ENCODE results near the gene SLIT3. TPM values are rescaled to one million over a fixed set of nuclear protein-coding genes. Genes with fewer than 3 reads are reported as not detected.

SLIT3 gene
- polyA plus RNA-seq, 1 donor: 18.3 TPM

GRCh38 chr5:169270827-169271226 lies 30.1 kb downstream of the SLIT3 start:
- no peaks in the 10 kb centered on the region for H3K36me3 ChIP-seq (ENCODE audit: control insufficient read depth, insufficient read depth, low read length)
- no peaks in the 10 kb centered on the region for H3K4me1 ChIP-seq (ENCODE audit: control insufficient read depth, insufficient read depth, low read length)
- H3K9me3 ChIP-seq (ENCODE audit: control insufficient read depth, low read depth, low read length): no peaks in the 10 kb centered on the region
- DNase-seq: no peak
- no CpG with 5 or more reads among the region's 3 CpGs for WGBS (ENCODE audit: insufficient coverage, low lambda C conversion rate)
- no peak overlapping the region for H3K27ac ChIP-seq (ENCODE audit: low read length)
- H3K27me3 ChIP-seq (ENCODE audit: control insufficient read depth, insufficient read depth, low read length): no peaks in the 10 kb centered on the region
- H3K4me3 ChIP-seq (ENCODE audit: low read length): no peak overlapping the region

DNA sequence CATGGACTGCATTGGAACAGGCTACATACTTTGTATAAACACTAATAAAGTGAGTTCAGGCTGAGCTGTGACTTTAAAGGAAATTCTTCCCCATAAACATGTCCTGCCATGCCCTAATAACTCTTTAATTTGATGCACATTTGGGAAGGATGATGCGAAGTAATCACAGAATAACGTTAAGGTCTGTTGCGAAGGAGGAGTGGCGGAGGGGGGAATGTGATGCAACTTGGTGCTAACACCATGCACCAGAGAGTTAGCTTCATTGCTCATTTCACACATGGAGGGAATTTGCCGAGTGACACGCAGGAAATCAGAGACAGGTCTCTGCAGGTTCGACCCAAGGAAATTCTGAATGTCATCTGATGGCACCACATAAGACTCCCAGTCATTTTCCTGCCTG lies 32.9 kb downstream of the SLIT3 start:
- no peaks in the 10 kb centered on the region for H3K36me3 ChIP-seq (ENCODE audit: control insufficient read depth, insufficient read depth, low read length)
- no peaks in the 10 kb centered on the region for H3K27me3 ChIP-seq (ENCODE audit: control insufficient read depth, insufficient read depth, low read length)
- no peaks in the 10 kb centered on the region for H3K4me1 ChIP-seq (ENCODE audit: control insufficient read depth, insufficient read depth, low read length)
- no peak overlapping the region for H3K27ac ChIP-seq (ENCODE audit: low read length)
- H3K4me3 ChIP-seq (ENCODE audit: low read length): no peak overlapping the region
- DNase-seq: no peak
- no CpG with 5 or more reads among the region's 7 CpGs for WGBS (ENCODE audit: insufficient coverage, low lambda C conversion rate)
- H3K9me3 ChIP-seq (ENCODE audit: control insufficient read depth, low read depth, low read length): no peaks in the 10 kb centered on the region

DNA sequence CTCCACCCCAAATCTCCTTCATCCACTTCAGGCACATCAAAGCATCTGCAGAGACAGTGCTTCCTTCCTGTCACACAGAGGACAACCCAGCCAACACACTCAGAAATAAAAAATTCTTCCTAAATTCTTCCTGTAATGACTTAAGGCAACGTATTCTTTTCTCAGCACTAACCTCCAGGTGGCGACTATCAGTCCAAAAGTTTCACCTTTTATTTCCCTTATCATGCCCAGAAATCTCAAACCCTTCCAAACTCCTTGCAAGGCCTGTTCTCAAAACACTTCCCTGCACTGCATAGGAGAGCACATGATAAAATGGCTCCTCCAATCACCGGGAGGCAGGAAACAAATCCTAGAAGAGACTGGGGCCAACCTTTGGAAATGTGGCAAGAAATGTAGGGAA lies 35.1 kb downstream of the SLIT3 start:
- H3K9me3 ChIP-seq (ENCODE audit: control insufficient read depth, low read depth, low read length): no peaks in the 10 kb centered on the region
- H3K4me1 ChIP-seq (ENCODE audit: control insufficient read depth, insufficient read depth, low read length): no peaks in the 10 kb centered on the region
- no peak overlapping the region for H3K27ac ChIP-seq (ENCODE audit: low read length)
- DNase-seq: no peak
- no peaks in the 10 kb centered on the region for H3K27me3 ChIP-seq (ENCODE audit: control insufficient read depth, insufficient read depth, low read length)
- no CpG with 5 or more reads among the region's 3 CpGs for WGBS (ENCODE audit: insufficient coverage, low lambda C conversion rate)
- no peak overlapping the region for H3K4me3 ChIP-seq (ENCODE audit: low read length)
- no peaks in the 10 kb centered on the region for H3K36me3 ChIP-seq (ENCODE audit: control insufficient read depth, insufficient read depth, low read length)

GRCh38 chr5:169263591-169263990 lies 37.3 kb downstream of the SLIT3 start:
- DNase-seq: no peak
- Histone ChIP-seq H3K27me3 (ENCODE audit: control insufficient read depth, insufficient read depth, low read length) (no peaks in the 10 kb centered on the region), H3K36me3 (ENCODE audit: control insufficient read depth, insufficient read depth, low read length) (no peaks in the 10 kb centered on the region), H3K27ac (ENCODE audit: low read length) (no peak overlapping the region), H3K4me3 (ENCODE audit: low read length) (no peak overlapping the region), H3K4me1 (ENCODE audit: control insufficient read depth, insufficient read depth, low read length) (no peaks in the 10 kb centered on the region), H3K9me3 (ENCODE audit: control insufficient read depth, low read depth, low read length) (no peaks in the 10 kb centered on the region)
- no CpG with 5 or more reads among the region's 7 CpGs for WGBS (ENCODE audit: insufficient coverage, low lambda C conversion rate)

GRCh38 chr5:169260896-169261569 lies 39.9 kb downstream of the SLIT3 start:
- Histone ChIP-seq H3K27ac (ENCODE audit: low read length) (no peak overlapping the region), H3K9me3 (ENCODE audit: control insufficient read depth, low read depth, low read length) (no peaks in the 10 kb centered on the region), H3K27me3 (ENCODE audit: control insufficient read depth, insufficient read depth, low read length) (no peaks in the 10 kb centered on the region), H3K4me1 (ENCODE audit: control insufficient read depth, insufficient read depth, low read length) (no peaks in the 10 kb centered on the region), H3K36me3 (ENCODE audit: control insufficient read depth, insufficient read depth, low read length) (no peaks in the 10 kb centered on the region), H3K4me3 (ENCODE audit: low read length) (no peak overlapping the region)
- 80% methylated on average over 1 of the region's 3 CpGs for WGBS (ENCODE audit: insufficient coverage, low lambda C conversion rate)
- DNase-seq: no peak

GRCh38 chr5:169258372-169259000 lies 42.5 kb downstream of the SLIT3 start:
- no peak overlapping the region for H3K4me3 ChIP-seq (ENCODE audit: low read length)
- WGBS (ENCODE audit: insufficient coverage, low lambda C conversion rate): no CpG with 5 or more reads among the region's 1 CpG
- no peak for DNase-seq
- H3K27ac ChIP-seq (ENCODE audit: low read length): no peak overlapping the region
- H3K9me3 ChIP-seq (ENCODE audit: control insufficient read depth, low read depth, low read length): no peaks in the 10 kb centered on the region
- no peaks in the 10 kb centered on the region for H3K36me3 ChIP-seq (ENCODE audit: control insufficient read depth, insufficient read depth, low read length)
- H3K27me3 ChIP-seq (ENCODE audit: control insufficient read depth, insufficient read depth, low read length): no peaks in the 10 kb centered on the region
- no peaks in the 10 kb centered on the region for H3K4me1 ChIP-seq (ENCODE audit: control insufficient read depth, insufficient read depth, low read length)

- no peak overlapping the region for H3K4me3 ChIP-seq (ENCODE audit: low read length)
- no peak for DNase-seq
Measured at GRCh38 chr5:169256191-169256590, 44.7 kb downstream of the SLIT3 start.

DNA sequence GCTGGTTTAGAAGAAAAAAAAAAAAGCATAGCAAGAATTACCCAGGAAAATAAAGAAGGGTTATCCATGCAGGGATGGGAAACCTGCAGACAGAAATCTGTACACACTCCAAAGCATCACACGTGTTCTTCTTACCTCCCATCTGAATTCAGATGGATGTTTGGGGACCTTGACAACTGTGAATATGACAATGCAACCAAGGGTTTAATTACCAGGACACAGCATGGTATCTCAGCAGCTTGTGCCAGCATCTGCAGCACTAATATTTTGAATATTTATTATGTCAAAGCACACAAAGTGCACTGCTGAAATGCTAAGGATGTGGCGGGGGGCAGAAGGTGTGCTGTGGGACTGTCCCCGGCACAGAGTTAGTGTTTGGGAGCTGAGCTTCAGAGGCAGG lies 47.9 kb downstream of the SLIT3 start:
- Histone ChIP-seq H3K27ac (ENCODE audit: low read length) (no peak overlapping the region), H3K27me3 (ENCODE audit: control insufficient read depth, insufficient read depth, low read length) (no peaks in the 10 kb centered on the region), H3K9me3 (ENCODE audit: control insufficient read depth, low read depth, low read length) (no peaks in the 10 kb centered on the region), H3K4me3 (ENCODE audit: low read length) (no peak overlapping the region), H3K36me3 (ENCODE audit: control insufficient read depth, insufficient read depth, low read length) (no peaks in the 10 kb centered on the region), H3K4me1 (ENCODE audit: control insufficient read depth, insufficient read depth, low read length) (no peaks in the 10 kb centered on the region)
- WGBS (ENCODE audit: insufficient coverage, low lambda C conversion rate): no CpG with 5 or more reads among the region's 3 CpGs
- no peak for DNase-seq

More at GRCh38 chr5:169256191-169256590, 44.7 kb downstream of the SLIT3 start:
- Histone ChIP-seq H3K27me3 (ENCODE audit: control insufficient read depth, insufficient read depth, low read length) (no peaks in the 10 kb centered on the region), H3K9me3 (ENCODE audit: control insufficient read depth, low read depth, low read length) (no peaks in the 10 kb centered on the region), H3K36me3 (ENCODE audit: control insufficient read depth, insufficient read depth, low read length) (no peaks in the 10 kb centered on the region), H3K4me1 (ENCODE audit: control insufficient read depth, insufficient read depth, low read length) (no peaks in the 10 kb centered on the region), H3K27ac (ENCODE audit: low read length) (no peak overlapping the region)
- no CpG with 5 or more reads among the region's 5 CpGs for WGBS (ENCODE audit: insufficient coverage, low lambda C conversion rate)

DNA sequence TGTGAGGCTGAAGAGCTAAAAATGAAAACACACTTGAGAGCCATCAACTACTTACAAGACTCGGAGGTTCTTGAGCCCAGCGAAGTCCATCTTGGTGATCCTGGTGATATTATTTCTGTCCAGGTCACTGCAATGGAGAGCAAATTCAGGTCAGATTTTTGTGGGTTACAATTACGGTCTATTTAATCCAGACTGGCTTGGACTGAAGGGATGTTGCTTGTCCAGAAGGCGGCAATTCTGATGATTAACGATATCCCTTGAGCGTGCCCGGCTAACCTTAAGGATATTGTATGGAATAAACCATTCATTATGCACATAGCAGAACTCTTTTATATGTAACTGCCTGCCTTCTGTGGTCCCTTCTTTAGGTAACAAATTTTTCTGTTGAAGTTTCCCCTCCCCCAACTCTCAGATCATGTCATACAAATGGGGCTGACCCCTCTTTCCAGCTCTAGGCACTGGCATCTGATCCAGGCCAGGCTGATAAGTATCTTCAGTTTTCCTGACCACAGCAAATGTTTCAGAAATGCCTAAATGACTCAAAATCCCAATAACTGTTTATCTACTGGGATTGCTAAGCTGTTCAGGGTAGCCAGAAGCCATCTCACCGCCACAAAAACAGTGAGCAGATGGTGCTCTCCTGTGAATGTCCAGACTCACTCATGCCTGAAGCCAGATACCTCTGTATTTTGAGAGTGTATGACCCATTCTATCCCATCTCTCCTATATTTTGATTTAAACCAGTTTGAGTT lies 49.4 kb downstream of the SLIT3 start:
- Histone ChIP-seq H3K4me1 (ENCODE audit: control insufficient read depth, insufficient read depth, low read length) (no peaks in the 10 kb centered on the region), H3K9me3 (ENCODE audit: control insufficient read depth, low read depth, low read length) (no peaks in the 10 kb centered on the region)
- WGBS (ENCODE audit: insufficient coverage, low lambda C conversion rate): 100% methylated on average over 2 of the region's 8 CpGs

GRCh38 chr5:169250887-169251286 lies 50.1 kb downstream of the SLIT3 start:
- Histone ChIP-seq H3K27ac (ENCODE audit: low read length) (no peak overlapping the region), H3K27me3 (ENCODE audit: control insufficient read depth, insufficient read depth, low read length) (no peaks in the 10 kb centered on the region), H3K4me1 (ENCODE audit: control insufficient read depth, insufficient read depth, low read length) (no peaks in the 10 kb centered on the region), H3K9me3 (ENCODE audit: control insufficient read depth, low read depth, low read length) (no peaks in the 10 kb centered on the region), H3K4me3 (ENCODE audit: low read length) (no peak overlapping the region), H3K36me3 (ENCODE audit: control insufficient read depth, insufficient read depth, low read length) (no peaks in the 10 kb centered on the region)
- no CpG with 5 or more reads among the region's 4 CpGs for WGBS (ENCODE audit: insufficient coverage, low lambda C conversion rate)
- DNase-seq: no peak

More for the DNA sequence above, 49.4 kb downstream of the SLIT3 start:
- no peak overlapping the region for H3K4me3 ChIP-seq (ENCODE audit: low read length)
- no peaks in the 10 kb centered on the region for H3K27me3 ChIP-seq (ENCODE audit: control insufficient read depth, insufficient read depth, low read length)
- DNase-seq: no peak
- no peak overlapping the region for H3K27ac ChIP-seq (ENCODE audit: low read length)
- no peaks in the 10 kb centered on the region for H3K36me3 ChIP-seq (ENCODE audit: control insufficient read depth, insufficient read depth, low read length)

All from large intestine (tissue), 3 donors.